GM19438 (cell line): ENCODE results near the gene SPTSSB.
A peak's percentile ranks its signal among the peaks of the same experiment; 100 is the strongest.

Source experiments
- ATAC-seq: cut with Tn5 transposase; IDR thresholded peaks from one replicate; pipeline ENCODE4 v1.9.1; 2021; ENCODE audit warnings: low read depth; ENCODE audit not compliant: unreplicated experiment

The SPTSSB gene

GRCh38 chr3:161371441-161372320 lies at the start of gene SPTSSB:
Gene SPTSSB (minus strand): TSS chr3:161371517. CDS start chr3:161346323, 25,194 bp downstream.
- ATAC-seq, result peak; percentile 57

GRCh38 chr3:161420746-161421145 lies 49.4 kb upstream of the SPTSSB start:
- ATAC-seq, result no peak

GRCh38 chr3:161419555-161420333 lies 48.4 kb upstream of the SPTSSB start:
- no peak for ATAC-seq

GRCh38 chr3:161415506-161416231 lies 44.4 kb upstream of the SPTSSB start:
- no peak for ATAC-seq

GRCh38 chr3:161414907-161415306 lies 43.6 kb upstream of the SPTSSB start:
- no peak for ATAC-seq

GRCh38 chr3:161413855-161414210 lies 42.5 kb upstream of the SPTSSB start:
- peak; percentile 56 for ATAC-seq

- ATAC-seq, result peak; percentile 25
Observed at GRCh38 chr3:161413127-161413854, 42.0 kb upstream of the SPTSSB start.

GRCh38 chr3:161412123-161412522 lies 40.8 kb upstream of the SPTSSB start:
- no peak for ATAC-seq

- no peak for ATAC-seq
Observed at GRCh38 chr3:161409858-161410257, 38.5 kb upstream of the SPTSSB start.

- ATAC-seq, result peak; percentile 38
Observed at GRCh38 chr3:161409069-161409468, 37.8 kb upstream of the SPTSSB start.

- ATAC-seq, result no peak
Observed at GRCh38 chr3:161406594-161407555, 35.6 kb upstream of the SPTSSB start.

- ATAC-seq, result no peak
Observed at GRCh38 chr3:161405836-161406235, 34.5 kb upstream of the SPTSSB start.

- no peak for ATAC-seq
Observed at GRCh38 chr3:161405087-161405486, 33.8 kb upstream of the SPTSSB start.

GRCh38 chr3:161403251-161403650 lies 31.9 kb upstream of the SPTSSB start:
- ATAC-seq, result no peak

GRCh38 chr3:161401389-161401788 lies 30.1 kb upstream of the SPTSSB start:
- ATAC-seq, result no peak

- ATAC-seq, result no peak
Observed at GRCh38 chr3:161400650-161401049, 29.3 kb upstream of the SPTSSB start.

GRCh38 chr3:161395115-161396012 lies 24.0 kb upstream of the SPTSSB start:
- no peak for ATAC-seq

- ATAC-seq, result no peak
Observed at GRCh38 chr3:161393803-161394202, 22.5 kb upstream of the SPTSSB start.
